HG02571 (cell line): ENCODE measurements around the gene EXOG.

Experiments
- ATAC-seq: cut with Tn5 transposase; IDR thresholded peaks from one replicate; pipeline ENCODE4 v1.9.1; 2021; ENCODE audit warnings: mild to moderate bottlenecking, moderate library complexity; ENCODE audit not compliant: unreplicated experiment

The EXOG gene

DNA sequence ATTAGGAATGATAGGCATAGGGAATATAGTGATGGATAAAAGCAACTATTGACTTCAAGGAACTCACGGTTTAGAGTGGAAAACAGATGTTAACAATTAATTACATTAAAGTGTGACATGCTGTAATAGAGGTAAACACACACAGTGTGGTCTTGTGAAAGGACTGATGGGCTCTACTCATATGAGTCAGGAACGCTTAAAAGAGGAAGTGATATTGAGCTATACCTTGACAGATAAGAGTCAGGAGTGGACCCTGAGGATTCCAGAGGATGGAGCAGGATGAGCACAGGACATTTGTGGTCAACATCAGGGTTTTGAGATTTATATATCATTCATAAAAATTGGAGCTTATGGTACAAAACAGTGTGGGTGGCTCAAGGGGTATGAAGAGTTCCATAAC lies 11.0 kb downstream of the EXOG start:
- peak; percentile 87 for ATAC-seq

GRCh38 chr3:38509732-38510131 lies 13.6 kb downstream of the EXOG start:
- ATAC-seq, result no peak

- no peak for ATAC-seq
These were observed 14.5 kb downstream of the EXOG start for GRCh38 chr3:38510631-38511030.

DNA sequence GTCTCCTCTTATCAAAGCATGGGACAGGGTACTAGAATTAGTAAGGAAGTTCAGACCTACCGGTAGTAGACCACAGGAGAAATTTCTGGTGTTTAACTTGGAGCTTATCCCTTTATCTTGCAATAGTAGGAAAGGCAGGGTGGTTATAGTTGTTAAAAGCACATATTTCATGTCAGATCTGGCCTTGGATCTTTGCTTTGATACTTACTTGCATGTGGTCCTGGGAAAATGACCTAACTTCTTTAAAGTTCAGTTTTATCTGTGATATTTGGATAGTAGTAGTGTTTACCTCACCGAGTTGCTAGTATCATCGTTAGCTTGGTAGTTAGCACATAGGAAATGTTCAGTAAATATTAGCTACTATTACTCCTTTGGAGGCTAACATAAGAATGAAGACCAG lies 15.4 kb downstream of the EXOG start:
- no peak for ATAC-seq

- no peak for ATAC-seq
These were observed 19.2 kb downstream of the EXOG start for GRCh38 chr3:38515367-38515766.

DNA sequence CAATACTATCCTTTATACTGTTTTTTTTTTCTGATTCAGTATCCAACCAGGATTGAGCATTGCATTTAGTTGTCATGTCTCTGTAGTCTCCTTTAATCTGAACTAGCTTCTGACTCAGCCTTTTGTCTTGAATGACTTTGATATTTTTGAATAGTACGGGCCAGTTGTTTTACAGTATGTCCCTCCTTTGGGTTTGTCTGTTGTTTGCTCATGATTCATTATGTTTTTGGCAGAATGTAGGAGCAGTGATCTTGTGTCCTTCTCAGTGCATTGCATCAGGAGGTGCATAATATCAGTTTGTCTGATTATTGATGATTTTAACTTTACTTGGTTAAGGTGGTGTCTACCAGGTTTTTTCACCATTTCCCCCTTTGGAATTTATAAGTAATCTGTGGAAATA lies 20.5 kb downstream of the EXOG start:
- ATAC-seq, result no peak

- ATAC-seq, result no peak
These were observed 22.9 kb downstream of the EXOG start for GRCh38 chr3:38519000-38519399.

DNA sequence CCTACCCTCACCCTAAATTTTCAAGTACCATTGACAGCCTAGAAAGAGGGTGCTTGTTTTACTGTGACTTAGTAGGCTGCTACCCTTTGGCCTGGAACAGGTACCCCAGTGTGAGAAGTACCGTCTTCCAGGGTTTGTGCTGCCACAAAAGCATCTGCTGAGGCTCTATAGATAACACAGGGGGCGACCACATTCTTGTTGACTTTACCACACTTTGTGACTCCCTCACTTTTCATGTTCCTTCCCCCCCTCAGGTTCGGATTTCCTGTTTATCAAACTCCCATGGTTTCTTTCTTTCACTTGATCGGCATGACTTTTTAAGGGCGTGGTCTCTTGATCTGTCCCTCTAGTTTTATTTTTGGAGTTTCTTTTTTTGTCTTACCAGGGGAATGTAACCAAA lies 23.5 kb downstream of the EXOG start:
- no peak for ATAC-seq

GRCh38 chr3:38521391-38521987 lies 25.3 kb downstream of the EXOG start:
- ATAC-seq, result no peak

DNA sequence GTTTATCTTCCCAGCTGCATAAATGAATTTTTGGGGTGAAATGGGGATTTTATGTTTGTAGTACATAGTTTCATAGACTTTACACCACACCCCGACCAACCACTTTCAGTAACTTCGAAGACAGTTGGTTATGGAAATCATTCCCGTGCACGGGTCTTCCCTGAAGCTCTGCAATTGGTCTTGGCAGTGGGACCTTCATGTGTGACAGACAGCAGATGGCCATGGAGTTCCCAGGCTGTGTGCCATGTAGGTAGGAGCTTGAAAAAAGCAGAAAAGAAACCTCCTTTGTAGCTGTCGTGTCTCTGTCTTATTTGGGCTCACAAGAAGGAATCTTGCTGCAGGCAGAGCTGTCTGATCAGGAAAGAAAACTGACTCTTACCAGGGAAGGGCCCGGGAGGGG lies 25.9 kb downstream of the EXOG start:
- ATAC-seq, result no peak

DNA sequence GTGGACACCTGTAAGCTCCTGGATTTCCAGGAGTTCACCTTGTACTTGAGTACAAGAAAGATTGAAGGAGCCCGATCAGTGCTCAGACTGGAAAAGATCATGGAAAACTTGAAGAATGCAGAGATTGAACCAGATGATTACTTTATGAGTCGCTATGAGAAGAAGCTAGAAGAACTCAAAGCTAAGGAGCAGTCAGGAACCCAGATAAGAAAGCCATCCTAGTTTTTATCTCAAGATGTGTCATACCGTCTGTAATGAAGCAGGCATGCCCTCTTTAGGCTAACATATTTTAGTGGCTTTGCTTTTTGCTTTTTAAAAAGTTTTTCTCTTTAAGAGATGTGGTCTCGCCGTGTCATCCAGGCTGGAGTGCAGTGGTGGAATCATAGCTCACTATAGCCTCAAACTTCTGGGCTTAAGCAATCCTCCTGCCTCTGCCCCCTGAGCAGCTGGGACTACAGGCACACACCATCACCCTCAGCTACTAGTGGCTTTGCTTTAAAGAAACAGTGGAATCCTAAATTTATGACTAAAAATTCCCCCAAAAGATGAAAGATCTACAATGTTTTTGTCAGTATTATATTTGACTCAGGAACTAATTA lies 28.1 kb downstream of the EXOG start:
- ATAC-seq, result no peak

DNA sequence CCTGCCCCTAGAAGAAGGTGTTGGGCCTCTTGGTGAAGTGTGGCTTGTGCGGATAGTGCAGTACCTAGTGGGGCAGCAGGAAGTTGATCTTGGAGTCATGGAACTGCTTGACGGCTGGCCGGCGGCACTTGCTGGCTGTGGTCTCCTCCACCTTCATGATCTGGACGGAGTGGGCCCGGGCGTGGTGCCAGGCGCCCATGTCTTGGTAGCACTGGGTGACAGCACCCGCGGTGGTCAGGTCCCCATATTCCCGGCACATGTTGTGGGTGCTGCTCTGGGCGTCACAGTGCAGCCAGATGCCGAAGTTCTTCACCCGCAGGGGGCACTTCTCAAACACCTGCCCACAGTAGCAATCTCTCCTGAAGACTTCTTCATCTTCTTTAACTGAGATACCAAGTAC lies 30.7 kb downstream of the EXOG start:
- ATAC-seq, result no peak

GRCh38 chr3:38528457-38528856 lies 32.3 kb downstream of the EXOG start:
- no peak for ATAC-seq

DNA sequence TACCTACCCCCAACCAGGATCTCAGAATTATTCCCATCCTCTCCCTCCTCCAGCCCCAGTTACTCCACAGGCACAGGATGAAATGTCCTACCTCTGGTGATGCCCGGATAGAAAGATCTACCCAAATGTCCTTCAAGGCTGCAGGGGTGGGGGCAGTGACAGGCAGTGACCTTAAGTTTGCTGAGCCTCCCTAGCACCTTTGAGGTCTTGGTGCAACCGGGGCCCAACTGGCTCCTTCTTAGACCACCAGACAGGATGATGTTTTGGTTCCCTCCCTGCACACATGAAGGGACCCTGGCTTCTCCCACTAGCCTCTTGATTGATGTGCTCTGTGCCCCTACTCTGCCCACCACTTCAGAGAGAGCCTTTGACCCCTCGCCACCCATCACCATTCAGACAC lies 36.4 kb downstream of the EXOG start:
- no peak for ATAC-seq

- no peak for ATAC-seq
These were observed 37.3 kb downstream of the EXOG start for GRCh38 chr3:38533285-38533976.

DNA sequence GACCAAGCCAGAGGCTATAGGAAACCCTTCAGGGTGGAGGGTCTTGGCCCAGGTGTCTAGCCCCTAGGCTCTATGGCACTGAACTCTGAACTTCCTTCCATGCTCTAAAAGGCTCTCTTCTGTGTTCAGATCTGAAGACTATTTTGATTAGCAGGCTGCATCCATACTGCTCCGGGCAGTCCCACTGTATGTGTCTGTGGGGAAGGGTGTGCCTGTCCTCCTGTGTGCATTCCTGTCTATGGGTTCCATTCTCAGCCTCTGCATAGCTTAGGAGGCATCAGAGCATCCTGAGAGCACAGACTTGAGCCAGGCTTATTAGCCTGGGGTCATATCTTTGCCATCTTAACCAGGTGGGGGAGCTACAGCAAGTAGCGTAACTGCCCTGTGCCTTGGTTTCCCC lies 38.0 kb downstream of the EXOG start:
- ATAC-seq, result no peak

- no peak for ATAC-seq
These were observed 38.5 kb downstream of the EXOG start for GRCh38 chr3:38534604-38535003.

- ATAC-seq, result no peak
These were observed 40.5 kb downstream of the EXOG start for GRCh38 chr3:38536671-38537070.

GRCh38 chr3:38538773-38539353 lies 42.7 kb downstream of the EXOG start:
- no peak for ATAC-seq

GRCh38 chr3:38541806-38542205 lies 45.7 kb downstream of the EXOG start:
- ATAC-seq, result no peak

DNA sequence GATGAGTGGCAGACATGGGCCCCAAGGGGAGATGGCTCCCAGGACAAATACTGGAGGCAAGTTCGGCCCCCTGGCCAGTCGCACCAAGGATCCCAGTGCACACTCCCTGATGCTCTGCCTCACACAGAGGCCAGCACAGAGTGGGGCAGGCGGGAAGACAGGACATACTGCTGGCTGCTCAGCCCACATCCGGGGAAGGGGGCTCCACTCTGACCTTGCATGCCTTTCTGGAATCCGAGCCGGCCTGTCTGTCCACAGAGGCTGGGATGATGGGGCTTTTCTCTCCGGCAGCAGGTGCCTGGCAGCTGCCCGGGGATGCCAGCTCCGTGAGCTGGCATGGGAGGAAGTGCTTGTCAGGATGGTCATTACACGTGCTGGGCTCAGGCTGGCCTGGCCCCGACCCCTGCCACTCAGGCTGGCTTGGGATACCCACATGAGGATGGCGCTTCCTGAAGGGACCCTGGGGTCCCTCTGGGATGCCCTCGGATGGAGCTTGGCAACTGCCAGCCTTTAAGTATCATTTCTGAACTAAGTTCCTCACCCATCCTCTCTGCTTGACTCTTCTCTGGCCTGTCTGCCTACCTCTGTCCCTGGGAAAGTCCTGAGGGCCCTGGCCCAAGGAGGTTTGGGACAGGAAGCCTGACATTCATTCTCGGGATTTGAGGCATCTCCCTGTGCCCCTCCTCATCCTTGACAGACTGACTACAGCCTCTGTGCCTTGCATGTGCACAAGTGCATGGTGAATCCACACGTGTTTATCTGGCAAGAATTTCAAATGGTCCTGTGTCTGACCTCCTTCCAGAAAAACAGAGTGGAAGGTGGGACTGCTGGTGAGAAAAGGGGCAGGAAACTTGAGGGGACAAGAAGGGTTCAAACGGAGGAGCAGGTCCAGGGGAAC lies 46.5 kb downstream of the EXOG start:
- ATAC-seq, result no peak
